Measurements from ENCODE around the gene MTCL1.

MTCL1 gene

DNA sequence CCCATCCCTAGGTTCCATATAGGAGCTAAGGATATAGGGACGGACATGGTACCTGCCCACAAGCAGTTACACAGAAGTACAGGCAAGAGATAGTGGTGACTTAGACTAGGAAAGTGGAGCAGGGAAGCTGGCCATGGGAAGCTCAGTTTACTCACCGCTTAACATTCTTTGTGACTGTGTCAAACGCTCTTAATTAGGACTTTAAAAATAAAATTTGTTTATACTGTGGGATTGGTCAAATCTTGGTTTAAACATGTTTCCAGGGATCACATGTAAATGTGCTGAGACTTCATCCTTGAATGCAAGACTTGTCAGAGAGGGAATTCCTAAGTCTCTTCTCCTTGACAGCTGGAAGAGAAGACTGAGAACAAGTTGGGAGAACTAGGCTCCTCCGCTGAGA lies 107.3 kb downstream of the MTCL1 start:
- DNase-seq (ENCODE audit: low spot score) = peak; percentile 46

- DNase-seq (ENCODE audit: low spot score) = peak; percentile 46
These were observed 108.3 kb downstream of the MTCL1 start for GRCh38 chr18:8813611-8814010.

- DNase-seq (ENCODE audit: low spot score) = no peak
These were observed 108.8 kb downstream of the MTCL1 start for GRCh38 chr18:8814206-8814605.

- DNase-seq (ENCODE audit: low spot score) = no peak
These were observed 110.9 kb downstream of the MTCL1 start for GRCh38 chr18:8816220-8816619.

DNA sequence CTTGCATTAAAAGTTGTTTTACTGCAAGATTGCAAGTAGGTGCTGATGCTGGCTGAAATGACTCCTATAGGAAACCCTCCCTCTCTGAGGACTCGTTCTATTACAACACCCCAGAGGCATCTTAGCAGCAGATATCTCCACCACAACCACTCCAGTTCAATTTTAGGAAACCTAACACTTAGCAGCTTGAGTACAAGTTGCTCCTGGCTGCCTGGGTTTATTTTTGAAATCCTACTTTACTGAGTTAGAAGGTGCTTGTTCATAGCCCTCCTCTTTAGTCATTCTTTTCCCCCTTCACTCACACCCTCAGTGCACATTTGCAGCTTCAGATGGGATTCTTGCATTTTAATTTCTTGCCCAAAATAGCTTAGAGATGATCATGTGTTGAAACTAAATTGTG lies 111.5 kb downstream of the MTCL1 start:
- DNase-seq (ENCODE audit: low spot score) = peak; percentile 57

DNA sequence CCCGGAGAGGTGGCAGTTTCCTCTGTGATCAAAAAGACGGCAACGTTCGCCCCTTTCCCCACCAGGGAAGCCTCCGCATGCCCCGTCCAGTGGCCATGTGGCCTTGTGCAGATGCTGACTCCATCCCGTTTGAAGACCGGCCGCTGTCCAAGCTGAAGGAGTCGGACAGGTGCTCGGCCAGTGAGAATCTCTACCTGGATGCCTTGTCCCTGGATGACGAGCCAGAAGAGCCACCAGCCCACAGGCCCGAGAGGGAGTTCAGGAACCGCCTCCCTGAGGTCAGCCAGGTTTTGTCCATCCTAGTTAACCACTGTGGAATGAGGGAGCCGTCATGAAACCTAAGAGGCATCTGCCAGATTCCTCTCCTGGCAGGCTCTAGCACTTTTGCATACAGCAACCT lies 113.6 kb downstream of the MTCL1 start:
- DNase-seq (ENCODE audit: low spot score) = no peak

- DNase-seq (ENCODE audit: low spot score) = no peak
These were observed 115.2 kb downstream of the MTCL1 start for GRCh38 chr18:8820396-8821082.

DNA sequence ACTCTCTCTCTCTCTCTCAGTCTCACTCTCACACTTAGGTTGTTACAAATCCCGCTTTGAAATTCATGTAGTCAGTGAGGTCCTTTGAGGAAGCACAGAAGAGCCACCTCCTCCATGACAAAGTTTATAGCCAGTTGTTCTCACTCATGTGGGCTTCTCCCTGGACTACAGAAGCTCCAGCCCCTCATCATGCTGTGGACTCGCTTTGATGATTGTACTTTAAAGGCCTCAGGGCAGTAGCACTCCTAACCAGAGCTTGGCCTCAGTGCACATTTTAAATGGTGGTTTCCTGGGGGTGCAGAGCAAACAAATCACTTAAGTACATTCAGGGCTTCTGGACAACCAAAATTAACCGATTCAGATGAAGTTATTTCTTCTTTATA lies 115.7 kb downstream of the MTCL1 start:
- DNase-seq (ENCODE audit: low spot score) = no peak

GRCh38 chr18:8821531-8821930 lies 116.2 kb downstream of the MTCL1 start:
- no peak for DNase-seq (ENCODE audit: low spot score)

GRCh38 chr18:8822643-8823042 lies 117.3 kb downstream of the MTCL1 start:
- no peak for DNase-seq (ENCODE audit: low spot score)

- DNase-seq (ENCODE audit: low spot score) = no peak
These were observed 118.2 kb downstream of the MTCL1 start for GRCh38 chr18:8823530-8823929.

GRCh38 chr18:8824846-8825245 lies 119.5 kb downstream of the MTCL1 start:
- DNase-seq (ENCODE audit: low spot score) = no peak

- no peak for DNase-seq (ENCODE audit: low spot score)
These were observed 119.9 kb downstream of the MTCL1 start for GRCh38 chr18:8825273-8825672.

GRCh38 chr18:8825729-8826375 lies 120.5 kb downstream of the MTCL1 start:
- no peak for DNase-seq (ENCODE audit: low spot score)

GRCh38 chr18:8826514-8826913 lies 121.2 kb downstream of the MTCL1 start:
- DNase-seq (ENCODE audit: low spot score) = no peak

- DNase-seq (ENCODE audit: low spot score) = no peak
These were observed 121.6 kb downstream of the MTCL1 start for GRCh38 chr18:8826971-8827370.

DNA sequence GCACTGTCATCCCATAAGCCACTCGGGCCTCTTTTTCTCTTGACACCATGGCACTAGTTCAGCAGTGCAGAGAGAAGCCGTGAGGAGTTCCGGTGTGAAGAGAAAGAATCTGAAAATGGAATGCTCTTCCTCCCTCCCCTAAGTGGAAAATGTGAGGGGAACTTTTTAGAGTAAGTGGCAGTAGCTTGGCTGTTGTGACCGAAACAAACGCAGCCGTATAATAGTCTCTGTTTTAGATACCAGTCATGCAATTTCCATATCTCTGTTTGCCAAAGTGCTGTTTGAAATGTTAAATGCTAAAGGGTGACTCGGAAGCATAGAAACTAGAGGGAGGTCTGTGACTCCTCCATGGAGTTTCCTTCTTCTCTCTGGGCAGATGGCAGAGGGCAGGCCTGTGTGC lies 122.9 kb downstream of the MTCL1 start:
- DNase-seq (ENCODE audit: low spot score) = no peak

DNA sequence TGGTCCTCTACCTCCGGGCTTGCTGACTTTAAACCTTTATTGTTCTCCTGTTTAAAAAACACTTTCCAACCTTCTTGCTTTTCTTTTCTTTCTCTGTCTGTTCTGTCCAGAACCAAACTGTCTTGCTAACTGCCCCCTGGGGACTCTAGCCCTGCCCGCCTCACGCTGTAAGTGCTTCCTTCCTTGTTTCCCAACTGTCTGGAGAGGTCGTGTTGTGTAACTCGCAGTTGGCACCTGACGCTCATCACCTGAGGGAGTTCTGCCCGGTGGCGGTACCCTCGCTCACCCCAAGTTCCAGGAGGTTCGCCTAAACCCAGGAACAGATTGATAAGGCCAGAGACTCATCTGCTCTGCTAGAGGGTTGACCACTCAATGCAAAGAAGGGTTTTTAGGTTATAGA lies 123.4 kb downstream of the MTCL1 start:
- DNase-seq (ENCODE audit: low spot score) = no peak

- DNase-seq (ENCODE audit: low spot score) = no peak
These were observed 125.0 kb downstream of the MTCL1 start for GRCh38 chr18:8830067-8831060.

DNA sequence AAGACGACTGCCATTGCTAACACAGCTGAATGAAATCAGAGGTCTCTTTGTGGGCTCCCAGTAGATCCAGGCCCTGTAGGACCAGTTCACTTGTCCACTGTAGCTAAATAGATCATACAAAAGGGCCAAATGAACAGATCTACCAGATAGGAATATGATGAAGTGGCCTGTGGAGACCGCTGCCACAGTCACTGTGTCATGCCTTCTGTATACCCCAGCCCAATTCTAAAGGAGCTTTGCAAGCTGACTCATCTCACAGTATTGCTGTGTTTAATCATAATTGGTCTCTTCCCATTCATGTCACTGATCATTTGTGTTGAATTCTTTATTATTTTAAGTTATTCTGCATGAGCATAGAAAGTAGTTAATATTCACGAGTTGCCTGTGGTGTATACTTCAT lies 125.8 kb downstream of the MTCL1 start:
- DNase-seq (ENCODE audit: low spot score) = no peak

DNA sequence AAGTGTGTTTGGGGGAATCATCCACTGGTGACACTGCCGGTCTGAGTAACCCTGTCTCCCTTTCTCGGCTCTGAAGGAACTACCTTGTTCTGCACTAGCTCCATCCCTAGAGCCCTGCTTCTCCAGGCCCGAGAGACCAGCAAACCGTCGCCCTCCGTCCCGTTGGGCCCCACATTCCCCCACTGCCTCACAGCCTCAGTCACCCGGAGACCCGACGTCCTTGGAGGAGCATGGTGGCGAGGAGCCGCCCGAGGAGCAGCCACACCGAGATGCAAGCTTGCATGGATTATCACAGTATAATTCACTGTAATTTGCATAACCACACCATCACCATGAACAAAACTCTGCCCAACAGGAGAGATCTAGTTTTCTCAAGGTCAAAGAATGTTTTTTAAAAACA lies 126.2 kb downstream of the MTCL1 start:
- DNase-seq (ENCODE audit: low spot score) = no peak

DNA sequence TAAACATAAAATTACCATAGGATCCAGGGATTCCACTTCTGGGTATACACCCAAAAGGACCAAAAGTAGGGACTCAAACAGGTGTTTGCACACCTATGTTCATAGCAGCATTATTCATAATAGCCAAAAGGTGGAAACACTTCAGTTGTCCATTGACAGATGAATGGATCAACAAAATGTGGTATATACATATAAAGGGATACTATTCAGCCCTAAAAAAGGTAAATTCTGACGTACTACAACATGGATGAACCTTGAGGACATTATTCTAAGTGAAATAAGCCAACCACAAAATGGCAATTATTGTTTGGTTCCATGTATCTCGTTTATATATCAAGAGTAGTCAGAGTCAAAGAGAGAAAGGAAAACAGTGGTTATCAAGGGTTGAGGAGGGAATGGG lies 128.1 kb downstream of the MTCL1 start:
- no peak for DNase-seq (ENCODE audit: low spot score)

DNA sequence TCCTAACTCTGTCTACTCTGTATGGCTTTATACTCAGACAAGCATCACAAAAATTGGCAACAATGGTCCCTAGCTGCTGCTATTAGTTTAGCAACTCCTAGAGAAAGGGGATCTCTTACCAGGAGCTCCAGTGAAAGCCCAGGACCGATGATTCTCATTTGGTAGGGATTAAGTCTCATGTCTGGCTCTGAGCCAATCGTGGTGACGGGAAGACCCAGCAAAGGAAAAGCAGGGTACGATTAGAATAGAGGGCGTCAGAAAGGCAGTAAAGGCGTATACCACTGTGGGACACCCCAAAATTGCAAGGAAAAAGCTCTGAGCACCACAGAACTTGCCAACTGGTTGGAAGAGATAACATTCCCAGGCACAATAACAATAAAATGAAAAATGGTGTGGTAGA lies 129.5 kb downstream of the MTCL1 start:
- DNase-seq (ENCODE audit: low spot score) = no peak
